Measurements from ENCODE around the gene TRIM65. TPM values are rescaled to one million over a fixed set of nuclear protein-coding genes. Genes with fewer than 3 reads are reported as not detected.

Gene TRIM65
- total RNA-seq, 2 donors from 2014 or later = 27.4 to 35.3 TPM

DNA sequence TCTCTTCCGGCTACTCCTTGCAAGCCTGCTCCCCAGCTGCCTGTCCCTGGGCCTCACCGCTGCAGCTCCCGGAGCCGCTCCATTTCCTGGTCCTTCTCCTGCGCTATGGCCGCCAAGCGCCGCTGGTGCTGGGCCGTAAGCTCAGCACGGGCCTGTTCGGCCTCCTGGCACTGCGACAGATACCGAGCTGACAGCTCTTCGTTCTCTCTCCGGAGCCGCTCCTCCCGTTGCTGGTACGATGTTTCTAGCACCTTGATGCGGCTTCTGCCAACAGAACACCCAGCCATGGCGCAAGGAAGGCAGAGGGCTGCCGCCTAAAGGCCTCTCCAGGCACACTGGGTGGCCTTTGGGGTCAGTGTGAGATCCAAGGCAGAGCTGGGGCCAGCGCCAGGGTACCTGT is 22.9 kb upstream of the TRIM65 start:
- no peak overlapping the region for H3K27ac Mint-ChIP-seq
- H3K27me3 ChIP-seq (ENCODE audit: control insufficient read depth, insufficient read depth, low read length, poor library complexity, severe bottlenecking) = no peaks in the 10 kb centered on the region
- no peaks in the 10 kb centered on the region for H3K4me1 Mint-ChIP-seq
- H3K4me3 Mint-ChIP-seq = no peak overlapping the region
- H3K27ac ChIP-seq (ENCODE audit: low read depth, low read length) = no peak overlapping the region
- TF ChIP-seq, protein P1, sequence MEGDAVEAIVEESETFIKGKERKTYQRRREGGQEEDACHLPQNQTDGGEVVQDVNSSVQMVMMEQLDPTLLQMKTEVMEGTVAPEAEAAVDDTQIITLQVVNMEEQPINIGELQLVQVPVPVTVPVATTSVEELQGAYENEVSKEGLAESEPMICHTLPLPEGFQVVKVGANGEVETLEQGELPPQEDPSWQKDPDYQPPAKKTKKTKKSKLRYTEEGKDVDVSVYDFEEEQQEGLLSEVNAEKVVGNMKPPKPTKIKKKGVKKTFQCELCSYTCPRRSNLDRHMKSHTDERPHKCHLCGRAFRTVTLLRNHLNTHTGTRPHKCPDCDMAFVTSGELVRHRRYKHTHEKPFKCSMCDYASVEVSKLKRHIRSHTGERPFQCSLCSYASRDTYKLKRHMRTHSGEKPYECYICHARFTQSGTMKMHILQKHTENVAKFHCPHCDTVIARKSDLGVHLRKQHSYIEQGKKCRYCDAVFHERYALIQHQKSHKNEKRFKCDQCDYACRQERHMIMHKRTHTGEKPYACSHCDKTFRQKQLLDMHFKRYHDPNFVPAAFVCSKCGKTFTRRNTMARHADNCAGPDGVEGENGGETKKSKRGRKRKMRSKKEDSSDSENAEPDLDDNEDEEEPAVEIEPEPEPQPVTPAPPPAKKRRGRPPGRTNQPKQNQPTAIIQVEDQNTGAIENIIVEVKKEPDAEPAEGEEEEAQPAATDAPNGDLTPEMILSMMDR (conservative IDR thresholded peaks at IDR 0.05) = no peak
- no peaks in the 10 kb centered on the region for H3K9me3 Mint-ChIP-seq
- no peaks in the 10 kb centered on the region for H3K27me3 Mint-ChIP-seq (ENCODE audit: insufficient read depth)
- no peak overlapping the region for H3K9ac ChIP-seq (ENCODE audit: extremely low read depth, low read length, poor library complexity, severe bottlenecking)
- no peak for DNase-seq
- H3K36me3 Mint-ChIP-seq (ENCODE audit: low read depth) = peaks cover 26% of the 10 kb centered on the region
- WGBS, 2 experiments (ENCODE audit: insufficient coverage in 1 of 2, insufficient read length in 1 of 2) = 93 to 97% methylated on average over 21 to 22 of the region's 22 CpGs
- H3K36me3 ChIP-seq (ENCODE audit: control insufficient read depth, insufficient read depth, low read length) = no peaks in the 10 kb centered on the region
- no peak overlapping the region for H3K4me3 ChIP-seq (ENCODE audit: low read length)
- no peaks in the 10 kb centered on the region for H3K9me3 ChIP-seq (ENCODE audit: control insufficient read depth, low read length)
- no peaks in the 10 kb centered on the region for H3K4me1 ChIP-seq (ENCODE audit: control insufficient read depth, insufficient read depth, low read length)

DNA sequence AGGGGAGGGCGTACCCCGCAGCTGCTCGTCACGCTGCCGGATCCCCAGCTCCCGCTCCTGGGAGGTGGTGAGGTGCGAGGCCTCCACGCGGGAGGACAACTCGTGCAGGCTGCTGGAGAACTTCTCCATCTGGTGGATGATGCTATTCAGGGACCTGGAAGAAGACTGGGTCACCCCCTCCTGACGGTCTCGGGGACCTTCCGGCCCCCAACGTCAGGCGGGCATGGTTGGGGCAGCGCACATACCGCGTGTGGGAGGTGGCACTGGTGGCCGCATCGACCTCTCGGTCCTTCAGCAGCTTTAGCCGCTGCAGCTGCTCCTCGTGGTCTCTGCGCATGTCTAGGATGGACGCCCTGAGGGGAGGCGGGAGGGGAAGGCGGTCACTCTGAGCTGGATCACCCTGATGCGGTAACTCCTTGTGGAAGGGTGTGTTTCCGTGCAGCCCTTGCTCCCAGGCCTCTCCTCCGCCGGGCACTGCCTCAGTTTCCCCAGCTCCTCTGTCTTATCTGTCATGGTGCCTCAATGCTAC is 21.2 kb upstream of the TRIM65 start:
- Histone ChIP-seq H3K9me3 (ENCODE audit: control insufficient read depth, low read length) (no peaks in the 10 kb centered on the region), H3K9ac (ENCODE audit: extremely low read depth, low read length, poor library complexity, severe bottlenecking) (no peak overlapping the region), H3K27me3 (ENCODE audit: control insufficient read depth, insufficient read depth, low read length, poor library complexity, severe bottlenecking) (no peaks in the 10 kb centered on the region), H3K4me3 (ENCODE audit: low read length) (no peak overlapping the region), H3K4me1 (ENCODE audit: control insufficient read depth, insufficient read depth, low read length) (no peaks in the 10 kb centered on the region), H3K36me3 (ENCODE audit: control insufficient read depth, insufficient read depth, low read length) (no peaks in the 10 kb centered on the region), H3K27ac (ENCODE audit: low read depth, low read length) (no peak overlapping the region)
- no peaks in the 10 kb centered on the region for H3K4me1 Mint-ChIP-seq
- no peak overlapping the region for H3K27ac Mint-ChIP-seq
- no peaks in the 10 kb centered on the region for H3K9me3 Mint-ChIP-seq
- TF ChIP-seq, protein P1 (conservative IDR thresholded peaks at IDR 0.05) = no peak
- DNase-seq = no peak
- H3K4me3 Mint-ChIP-seq = no peak overlapping the region
- peaks cover 30% of the 10 kb centered on the region for H3K36me3 Mint-ChIP-seq (ENCODE audit: low read depth)
- WGBS, 2 experiments (ENCODE audit: insufficient coverage in 1 of 2, insufficient read length in 1 of 2) = 94% methylated on average over 27 to 31 of the region's 31 CpGs
- H3K27me3 Mint-ChIP-seq (ENCODE audit: insufficient read depth) = no peaks in the 10 kb centered on the region

- Mint-ChIP-seq H3K9me3 (no peaks in the 10 kb centered on the region), H3K27me3 (ENCODE audit: insufficient read depth) (no peaks in the 10 kb centered on the region), H3K27ac (no peak overlapping the region), H3K4me3 (no peak overlapping the region), H3K4me1 (no peaks in the 10 kb centered on the region), H3K36me3 (ENCODE audit: low read depth) (peaks cover 26% of the 10 kb centered on the region)
- Histone ChIP-seq H3K9me3 (ENCODE audit: control insufficient read depth, low read length) (no peaks in the 10 kb centered on the region), H3K9ac (ENCODE audit: extremely low read depth, low read length, poor library complexity, severe bottlenecking) (no peak overlapping the region), H3K4me3 (ENCODE audit: low read length) (no peak overlapping the region), H3K4me1 (ENCODE audit: control insufficient read depth, insufficient read depth, low read length) (no peaks in the 10 kb centered on the region), H3K27me3 (ENCODE audit: control insufficient read depth, insufficient read depth, low read length, poor library complexity, severe bottlenecking) (no peaks in the 10 kb centered on the region), H3K27ac (ENCODE audit: low read depth, low read length) (no peak overlapping the region), H3K36me3 (ENCODE audit: control insufficient read depth, insufficient read depth, low read length) (peaks cover 2% of the 10 kb centered on the region)
- no peak for DNase-seq
- TF ChIP-seq, protein P1 (conservative IDR thresholded peaks at IDR 0.05) = no peak
- WGBS, 2 experiments (ENCODE audit: insufficient coverage in 1 of 2, insufficient read length in 1 of 2) = 91 to 94% methylated on average over 12 to 23 of the region's 23 CpGs
Measured at GRCh38 chr17:75917141-75917916, 20.6 kb upstream of the TRIM65 start.
